BLaER1 (cell line): ENCODE data around the gene ADCY5.

Source experiments
- H3K27ac ChIP-seq: shearing (Covaris generic); formaldehyde crosslinking; 2 replicates; pipeline ENCODE4 v1.8.1; 2022
- H3K27me3 ChIP-seq: shearing (Covaris generic); formaldehyde crosslinking; 2 replicates; pipeline ENCODE4 v1.8.1; 2022
- H3K36me3 ChIP-seq: shearing (Covaris generic); formaldehyde crosslinking; 2 replicates; pipeline ENCODE4 v1.8.1; 2022
- H3K4me1 ChIP-seq: shearing (Covaris generic); formaldehyde crosslinking; 2 replicates; pipeline ENCODE4 v1.8.1; 2022
- H3K4me2 ChIP-seq: shearing (Covaris generic); formaldehyde crosslinking; 2 replicates; pipeline ENCODE4 v1.8.1; 2022
- H3K4me3 ChIP-seq: shearing (Covaris generic); formaldehyde crosslinking; 2 replicates; pipeline ENCODE4 v1.8.1; 2022
- H3K9ac ChIP-seq: shearing (Covaris generic); formaldehyde crosslinking; 2 replicates; pipeline ENCODE4 v1.8.1; 2022
- H3K9me3 ChIP-seq: shearing (Covaris generic); formaldehyde crosslinking; 2 replicates; pipeline ENCODE4 v1.8.1; 2022
- H4K20me1 ChIP-seq: shearing (Covaris generic); formaldehyde crosslinking; 2 replicates; pipeline ENCODE4 v1.8.1; 2022
- Cebpa-rat ChIP-seq: shearing (Covaris generic); IDR thresholded peaks from 2 replicates; pipeline ENCODE4 v1.8.1; 2022

Gene ADCY5

DNA sequence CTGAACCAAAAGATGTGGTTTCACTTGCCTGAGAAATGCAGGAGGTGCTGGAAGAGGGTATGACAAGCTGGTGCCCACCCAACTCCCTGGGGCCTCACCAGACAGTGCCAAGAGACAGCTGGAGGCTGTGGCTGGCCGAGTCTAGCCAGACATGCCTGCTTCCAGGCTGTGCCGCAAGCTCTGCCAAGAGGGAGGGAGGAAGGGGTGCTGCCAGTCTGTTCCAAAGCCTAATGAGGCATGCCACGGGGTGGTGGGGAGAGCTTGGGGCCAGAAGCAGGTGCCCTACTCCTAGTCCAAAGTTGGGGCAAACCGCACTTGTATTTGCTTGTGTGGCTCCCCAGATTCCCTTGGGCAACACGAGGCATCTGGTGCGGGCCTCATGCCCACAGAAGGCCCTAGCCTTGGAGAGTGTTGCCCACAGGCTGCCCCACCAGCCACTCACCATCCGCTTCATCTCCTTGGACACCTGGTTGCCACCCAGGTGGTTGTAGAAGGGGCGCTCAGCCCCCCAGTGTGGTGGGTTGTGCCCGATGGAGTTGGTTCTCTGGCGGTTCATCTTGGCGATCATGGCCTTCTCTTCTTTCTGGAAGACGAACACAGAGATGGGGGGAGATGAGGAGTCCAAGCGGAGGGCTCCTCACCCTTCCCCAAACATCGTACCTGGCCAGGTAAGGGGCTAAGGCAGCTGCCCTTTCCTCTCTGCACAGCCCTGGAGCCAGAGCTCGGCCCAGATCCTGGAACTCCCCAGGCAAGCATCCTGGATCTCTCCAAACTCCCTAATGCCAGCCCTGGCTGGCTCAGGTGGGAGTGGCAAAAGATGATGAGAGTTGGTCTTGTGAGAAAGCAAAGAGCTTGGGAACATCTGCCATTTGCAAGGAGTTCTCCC is 123.8 kb downstream of the ADCY5 start:
- Histone ChIP-seq H3K27ac (no peak overlapping the region), H3K4me2 (peak overlapping the region; percentile 90), H3K9ac (no peak overlapping the region), H3K4me1 (peaks cover 100% of the 10 kb centered on the region), H3K9me3 (no peaks in the 10 kb centered on the region), H3K36me3 (no peaks in the 10 kb centered on the region), H3K4me3 (no peak overlapping the region), H3K27me3 (peaks cover 6% of the 10 kb centered on the region; the same call in 1 of the 2 replicates), H4K20me1 (peaks cover 17% of the 10 kb centered on the region)
- TF ChIP-seq Cebpa-rat = no peak

GRCh38 chr3:123323781-123324180 is 125.1 kb downstream of the ADCY5 start:
- no peak overlapping the region for H3K27ac ChIP-seq
- peaks cover 17% of the 10 kb centered on the region for H4K20me1 ChIP-seq
- no peak overlapping the region for H3K4me3 ChIP-seq
- no peaks in the 10 kb centered on the region for H3K36me3 ChIP-seq
- peak overlapping the region; percentile 90 for H3K4me2 ChIP-seq
- H3K9ac ChIP-seq = no peak overlapping the region
- no peaks in the 10 kb centered on the region for H3K9me3 ChIP-seq
- H3K4me1 ChIP-seq = peaks cover 94% of the 10 kb centered on the region
- no peak for TF ChIP-seq Cebpa-rat
- H3K27me3 ChIP-seq = peaks cover 6% of the 10 kb centered on the region; the same call in 1 of the 2 replicates

GRCh38 chr3:123322866-123323265 is 126.0 kb downstream of the ADCY5 start:
- Histone ChIP-seq H3K4me2 (peak overlapping the region; percentile 90), H3K36me3 (no peaks in the 10 kb centered on the region), H3K4me1 (peaks cover 94% of the 10 kb centered on the region), H3K27ac (no peak overlapping the region), H3K9ac (no peak overlapping the region), H3K9me3 (no peaks in the 10 kb centered on the region), H3K27me3 (peaks cover 4% of the 10 kb centered on the region; the same call in 1 of the 2 replicates), H4K20me1 (peaks cover 17% of the 10 kb centered on the region), H3K4me3 (no peak overlapping the region)
- no peak for TF ChIP-seq Cebpa-rat

- peak overlapping the region; percentile 90 for H3K4me2 ChIP-seq
- H3K36me3 ChIP-seq = no peaks in the 10 kb centered on the region
- H3K27me3 ChIP-seq = no peaks in the 10 kb centered on the region
- no peaks in the 10 kb centered on the region for H3K9me3 ChIP-seq
- H3K4me1 ChIP-seq = peaks cover 93% of the 10 kb centered on the region
- no peak for TF ChIP-seq Cebpa-rat
- H3K27ac ChIP-seq = no peak overlapping the region
- peaks cover 17% of the 10 kb centered on the region for H4K20me1 ChIP-seq
- H3K4me3 ChIP-seq = no peak overlapping the region
- no peak overlapping the region for H3K9ac ChIP-seq
Measured at GRCh38 chr3:123321806-123322205, 127.1 kb downstream of the ADCY5 start.

GRCh38 chr3:123320221-123320620 is 128.7 kb downstream of the ADCY5 start:
- Histone ChIP-seq H3K4me2 (peak overlapping the region; percentile 90), H3K27me3 (no peaks in the 10 kb centered on the region), H4K20me1 (peaks cover 8% of the 10 kb centered on the region), H3K36me3 (no peaks in the 10 kb centered on the region), H3K4me1 (peaks cover 83% of the 10 kb centered on the region), H3K9ac (no peak overlapping the region), H3K4me3 (no peak overlapping the region), H3K27ac (no peak overlapping the region), H3K9me3 (no peaks in the 10 kb centered on the region)
- TF ChIP-seq Cebpa-rat = no peak

GRCh38 chr3:123319760-123320159 is 129.1 kb downstream of the ADCY5 start:
- H3K4me1 ChIP-seq = peaks cover 83% of the 10 kb centered on the region
- H3K4me3 ChIP-seq = no peak overlapping the region
- H3K4me2 ChIP-seq = 0 out of 2 replicates have a peak overlapping the region, but pooled peaks have one; percentile 0
- TF ChIP-seq Cebpa-rat = no peak
- no peak overlapping the region for H3K27ac ChIP-seq
- H3K36me3 ChIP-seq = no peaks in the 10 kb centered on the region
- no peaks in the 10 kb centered on the region for H3K27me3 ChIP-seq
- H3K9me3 ChIP-seq = no peaks in the 10 kb centered on the region
- peaks cover 4% of the 10 kb centered on the region; the same call in 1 of the 2 replicates for H4K20me1 ChIP-seq
- no peak overlapping the region for H3K9ac ChIP-seq

DNA sequence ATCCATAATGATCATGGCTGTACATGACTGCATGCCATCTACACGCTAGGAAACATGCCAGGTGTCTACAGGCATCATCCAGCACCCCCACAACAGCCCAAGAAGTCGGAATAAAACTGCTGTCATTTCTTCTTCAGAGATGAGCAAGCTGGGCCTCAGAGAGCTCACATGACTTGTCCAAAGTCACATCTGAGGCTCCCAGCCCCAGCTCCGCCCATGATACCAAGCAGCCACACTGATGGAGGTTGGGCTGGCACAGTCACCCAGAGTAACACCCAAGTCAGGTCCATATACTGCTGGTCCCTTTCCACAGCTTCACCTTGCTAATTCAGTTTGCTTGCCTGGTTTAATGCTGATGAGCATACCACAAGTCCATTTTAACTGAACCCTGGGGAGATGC is 130.5 kb downstream of the ADCY5 start:
- no peak overlapping the region for H3K9ac ChIP-seq
- no peak overlapping the region for H3K4me3 ChIP-seq
- TF ChIP-seq Cebpa-rat = no peak
- H3K27me3 ChIP-seq = no peaks in the 10 kb centered on the region
- H3K36me3 ChIP-seq = no peaks in the 10 kb centered on the region
- H3K9me3 ChIP-seq = no peaks in the 10 kb centered on the region
- peak overlapping the region; percentile 46 for H3K4me2 ChIP-seq
- H4K20me1 ChIP-seq = no peaks in the 10 kb centered on the region
- H3K27ac ChIP-seq = no peak overlapping the region
- peaks cover 80% of the 10 kb centered on the region for H3K4me1 ChIP-seq

- no peaks in the 10 kb centered on the region for H3K9me3 ChIP-seq
- peaks cover 80% of the 10 kb centered on the region for H3K4me1 ChIP-seq
- no peaks in the 10 kb centered on the region for H4K20me1 ChIP-seq
- TF ChIP-seq Cebpa-rat = no peak
- H3K4me2 ChIP-seq = peak overlapping the region; percentile 46
- no peak overlapping the region for H3K27ac ChIP-seq
- H3K9ac ChIP-seq = no peak overlapping the region
- no peaks in the 10 kb centered on the region for H3K36me3 ChIP-seq
- H3K27me3 ChIP-seq = no peaks in the 10 kb centered on the region
- no peak overlapping the region for H3K4me3 ChIP-seq
Measured at GRCh38 chr3:123317716-123318115, 131.2 kb downstream of the ADCY5 start.

DNA sequence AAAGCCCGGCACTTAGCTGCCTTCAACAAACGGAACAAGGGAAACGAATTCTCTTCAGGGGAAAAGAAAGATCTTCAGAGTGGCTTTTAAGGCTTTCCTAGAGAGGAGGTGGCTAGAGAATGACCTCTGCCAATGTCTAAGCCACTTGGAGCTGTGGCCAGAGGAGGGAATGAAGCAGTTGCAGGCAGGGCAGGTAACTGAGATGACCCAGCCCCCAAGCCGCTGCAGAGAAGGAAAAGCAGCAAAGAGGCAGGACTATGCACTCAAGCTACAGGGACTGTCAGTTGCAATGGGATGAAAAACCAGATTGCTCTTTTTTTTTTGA is 133.7 kb downstream of the ADCY5 start:
- H3K4me2 ChIP-seq = peak overlapping the region; percentile 53
- no peak overlapping the region for H3K9ac ChIP-seq
- H3K27ac ChIP-seq = no peak overlapping the region
- H4K20me1 ChIP-seq = no peaks in the 10 kb centered on the region
- no peaks in the 10 kb centered on the region for H3K27me3 ChIP-seq
- peaks cover 77% of the 10 kb centered on the region for H3K4me1 ChIP-seq
- TF ChIP-seq Cebpa-rat = no peak
- H3K36me3 ChIP-seq = no peaks in the 10 kb centered on the region
- H3K4me3 ChIP-seq = no peak overlapping the region
- no peaks in the 10 kb centered on the region for H3K9me3 ChIP-seq

- Histone ChIP-seq H3K27ac (no peak overlapping the region), H3K4me3 (no peak overlapping the region), H4K20me1 (no peaks in the 10 kb centered on the region), H3K36me3 (no peaks in the 10 kb centered on the region), H3K27me3 (no peaks in the 10 kb centered on the region), H3K4me1 (peaks cover 77% of the 10 kb centered on the region), H3K9me3 (no peaks in the 10 kb centered on the region), H3K4me2 (peak overlapping the region; percentile 53), H3K9ac (no peak overlapping the region)
- TF ChIP-seq Cebpa-rat = no peak
Measured at GRCh38 chr3:123314359-123315270, 134.3 kb downstream of the ADCY5 start.
